HG02852 (cell line): Measurements from ENCODE around the gene TCP11.

ENCODE experiments used
- ATAC-seq: cut with Tn5 transposase; IDR thresholded peaks from one replicate; pipeline ENCODE4 v1.9.1; 2021; ENCODE audit warnings: mild to moderate bottlenecking, moderate library complexity; ENCODE audit not compliant: unreplicated experiment

TCP11 gene

GRCh38 chr6:35068206-35068605 is 72.9 kb downstream of the TCP11 start:
- no peak for ATAC-seq
